Measurements from ENCODE around the gene HLA-DMB. TPM values are rescaled to one million over a fixed set of nuclear protein-coding genes. Genes with fewer than 3 reads are reported as not detected.
A peak's percentile ranks its signal among the peaks of the same experiment; 100 is the strongest.

The HLA-DMB gene
- total RNA-seq, 2 experiments from 2014 or later: 4.6 to 6.0 TPM

GRCh38 chr6:32971581-32972352, 30.9 kb upstream of the HLA-DMB start:
- ChIA-PET POLR2A (interaction anchor here (0.6 to 12.1 kb wide), 86 partner anchors 9 to 1820 kb away, joined by 3 to 444 read pairs (median 6); partner anchors contain the start of genes AGPAT1, ATF6B, B3GALT4 and BAG6), CTCF (interaction anchor here (0.9 to 13.1 kb wide), 12 partner anchors 9 to 133 kb away, joined by 3 to 177 read pairs (median 10); partner anchors contain the start of genes HLA-DMA, HLA-DMB, PSMB8 and PSMB9)
- no peaks in the 10 kb centered on the region for H3K9me3 Mint-ChIP-seq
- intact Hi-C loops (cut with DNase I, micrococcal nuclease): loop anchor here (1.0 to 5.0 kb wide), 4 partner anchors 77 to 1266 kb away; partner anchors contain the start of genes HMGA1 (in 1 of the 2), PSMB8 (in 1 of the 2) and TAP2 (in 1 of the 2)
- peak overlapping the region; percentile 98 for H3K4me3 Mint-ChIP-seq
- peak overlapping the region; percentile 97 for H3K4me3 ChIP-seq (ENCODE audit: low read length)
- no peaks in the 10 kb centered on the region for H3K9me3 ChIP-seq (ENCODE audit: control insufficient read depth in 1 of 2, insufficient read depth in 1 of 2, low read length in 2 of 2)
- H3K36me3 Mint-ChIP-seq (ENCODE audit: low read depth): peaks cover 87% of the 10 kb centered on the region
- TF ChIP-seq CTCF (IDR thresholded peaks at IDR 0.05): no peak
- H3K27ac ChIP-seq (ENCODE audit: low read depth in 1 of 2, low read length in 2 of 2): peak overlapping the region; percentile 91 to 98
- H3K36me3 ChIP-seq (ENCODE audit: insufficient read depth, low read length): peaks cover 46% of the 10 kb centered on the region
- H3K4me1 ChIP-seq (ENCODE audit: insufficient read depth, low read length): peaks cover 52% of the 10 kb centered on the region
- DNase-seq (peak; percentile 99 to 100 (median 100)), ATAC-seq (ENCODE audit: poor library complexity) (peak; percentile 53)
- no peaks in the 10 kb centered on the region for H3K27me3 Mint-ChIP-seq
- peaks cover 48% of the 10 kb centered on the region for H3K4me1 Mint-ChIP-seq (ENCODE audit: low read depth)
- peak overlapping the region; percentile 100 for H3K27ac Mint-ChIP-seq
- no peaks in the 10 kb centered on the region for H3K27me3 ChIP-seq (ENCODE audit: control insufficient read depth in 1 of 2, insufficient read depth in 2 of 2, low read length in 2 of 2)

GRCh38 chr6:32971242-32971580, 30.4 kb upstream of the HLA-DMB start:
- H3K4me3 ChIP-seq (ENCODE audit: low read length): peak overlapping the region; percentile 97
- ChIA-PET POLR2A (interaction anchor here (0.7 to 12.1 kb wide), 64 partner anchors 9 to 1821 kb away, joined by 3 to 444 read pairs (median 10); partner anchors contain the start of genes AGPAT1, ATF6B, B3GALT4 and BAG6), CTCF (interaction anchor here (1.6 to 13.1 kb wide), 10 partner anchors 8 to 132 kb away, joined by 5 to 177 read pairs (median 12); partner anchors contain the start of genes HLA-DMA, HLA-DMB, PSMB8 and PSMB9)
- DNase-seq (no peak), ATAC-seq (ENCODE audit: poor library complexity) (no peak)
- peak overlapping the region; percentile 100 for H3K27ac Mint-ChIP-seq
- no peaks in the 10 kb centered on the region for H3K9me3 ChIP-seq (ENCODE audit: control insufficient read depth in 1 of 2, insufficient read depth in 1 of 2, low read length in 2 of 2)
- no peaks in the 10 kb centered on the region for H3K27me3 Mint-ChIP-seq
- H3K4me1 ChIP-seq (ENCODE audit: insufficient read depth, low read length): peaks cover 52% of the 10 kb centered on the region
- TF ChIP-seq CTCF (IDR thresholded peaks at IDR 0.05): no peak
- H3K27me3 ChIP-seq (ENCODE audit: control insufficient read depth in 1 of 2, insufficient read depth in 2 of 2, low read length in 2 of 2): no peaks in the 10 kb centered on the region
- peak overlapping the region; percentile 98 for H3K4me3 Mint-ChIP-seq
- H3K36me3 Mint-ChIP-seq (ENCODE audit: low read depth): peaks cover 82% of the 10 kb centered on the region
- H3K36me3 ChIP-seq (ENCODE audit: insufficient read depth, low read length): peaks cover 40% of the 10 kb centered on the region
- peak overlapping the region; percentile 91 to 98 for H3K27ac ChIP-seq (ENCODE audit: low read depth in 1 of 2, low read length in 2 of 2)
- no peaks in the 10 kb centered on the region for H3K9me3 Mint-ChIP-seq
- peaks cover 48% of the 10 kb centered on the region for H3K4me1 Mint-ChIP-seq (ENCODE audit: low read depth)
- intact Hi-C loops (cut with DNase I, micrococcal nuclease): loop anchor here in 1 of 2 experiments (5.0 kb wide), 1 partner anchor 1266 kb away; the partner anchor contains the start of gene HMGA1

GRCh38 chr6:32970413-32971241, 29.8 kb upstream of the HLA-DMB start:
- Mint-ChIP-seq H3K4me3 (peak overlapping the region; percentile 98), H3K4me1 (ENCODE audit: low read depth) (peaks cover 48% of the 10 kb centered on the region), H3K9me3 (no peaks in the 10 kb centered on the region), H3K36me3 (ENCODE audit: low read depth) (peaks cover 76% of the 10 kb centered on the region), H3K27me3 (no peaks in the 10 kb centered on the region), H3K27ac (peak overlapping the region; percentile 100)
- ChIA-PET CTCF (interaction anchor here (1.6 to 13.1 kb wide), 11 partner anchors 8 to 132 kb away, joined by 5 to 177 read pairs (median 12); partner anchors contain the start of genes HLA-DMA, HLA-DMB, PSMB8 and PSMB9), POLR2A (interaction anchor here (0.5 to 12.1 kb wide), 31 partner anchors 8 to 1388 kb away, joined by 3 to 444 read pairs (median 17); partner anchors contain the start of genes AGPAT1, ATF6B, BAK1 and GPSM3)
- Histone ChIP-seq H3K27me3 (ENCODE audit: control insufficient read depth in 1 of 2, insufficient read depth in 2 of 2, low read length in 2 of 2) (no peaks in the 10 kb centered on the region), H3K27ac (ENCODE audit: low read depth in 1 of 2, low read length in 2 of 2) (peak overlapping the region; percentile 91 to 98), H3K36me3 (ENCODE audit: insufficient read depth, low read length) (peaks cover 34% of the 10 kb centered on the region), H3K9me3 (ENCODE audit: control insufficient read depth in 1 of 2, insufficient read depth in 1 of 2, low read length in 2 of 2) (no peaks in the 10 kb centered on the region), H3K4me1 (ENCODE audit: insufficient read depth, low read length) (peaks cover 51% of the 10 kb centered on the region), H3K4me3 (ENCODE audit: low read length) (peak overlapping the region; percentile 97)
- no peak for ATAC-seq (ENCODE audit: poor library complexity)
- intact Hi-C loops (cut with DNase I, micrococcal nuclease): loop anchor here in 1 of 2 experiments (5.0 kb wide), 1 partner anchor 1267 kb away; the partner anchor contains the start of gene HMGA1
- DNase-seq: peak; percentile 57 to 85 (median 73)
- no peak for TF ChIP-seq CTCF (IDR thresholded peaks at IDR 0.05)

Measured in CD4-positive, alpha-beta T cell (primary cell).